Smooth muscle cell (in vitro differentiated cells): ENCODE measurements around the gene PLEKHA7. TPM values are rescaled to one million over a fixed set of nuclear protein-coding genes. Genes with fewer than 3 reads are reported as not detected.
"Not testable (repeated sequence)": the region's sequence is repeated elsewhere in the genome, so short reads cannot be mapped to it uniquely, and the experiment has no call there.

Experiments used
- DNase-seq: peaks from one replicate; lab custom pipeline; 2025; ENCODE audit not compliant: unreplicated experiment; lab: John Stamatoyannopoulos, UW
- H2AFZ ChIP-seq: fragments of 200-600 bp; sonication (generic); 2 replicates; pipeline ENCODE4 v1.6.0; 2016; ENCODE audit warnings: antibody characterized with exemption, low read depth, mild to moderate bottlenecking
- H3F3A ChIP-seq: fragments of 200-600 bp; sonication (generic); 2 replicates; pipeline ENCODE4 v1.6.0; 2017; ENCODE audit warnings: antibody characterized with exemption, low read depth
- H3K27ac ChIP-seq: fragments of 200-600 bp; sonication (generic); 2 replicates; pipeline ENCODE4 v1.5.1; 2016; ENCODE audit warnings: low read depth, mild to moderate bottlenecking
- H3K27me3 ChIP-seq: fragments of 200-600 bp; sonication (generic); 2 replicates; pipeline ENCODE4 v1.6.1; 2016; ENCODE audit warnings: low read depth, mild to moderate bottlenecking
- H3K36me3 ChIP-seq: fragments of 200-600 bp; sonication (generic); 2 replicates; pipeline ENCODE4 v1.5.1; 2016; ENCODE audit warnings: low read depth
- H3K4me1 ChIP-seq: fragments of 200-600 bp; sonication (generic); 2 replicates; pipeline ENCODE4 v1.5.1; 2016; ENCODE audit warnings: low read depth
- H3K4me2 ChIP-seq: fragments of 200-600 bp; sonication (generic); 2 replicates; pipeline ENCODE4 v1.6.0; 2016; ENCODE audit warnings: mild to moderate bottlenecking
- H3K4me3 ChIP-seq: fragments of 200-600 bp; sonication (generic); 2 replicates; pipeline ENCODE4 v1.5.1; 2016; ENCODE audit warnings: mild to moderate bottlenecking
- H3K79me2 ChIP-seq: fragments of 200-600 bp; sonication (generic); 2 replicates; pipeline ENCODE4 v1.6.0; 2016; ENCODE audit warnings: low read depth, mild to moderate bottlenecking
- H3K9ac ChIP-seq: fragments of 200-600 bp; sonication (generic); 2 replicates; pipeline ENCODE4 v1.6.0; 2016; ENCODE audit warnings: low read depth
- H3K9me3 ChIP-seq: fragments of 200-600 bp; sonication (generic); replicated peaks from 2 replicates; pipeline ENCODE4 v1.5.1; 2016; ENCODE audit warnings: low read depth
- H4K20me1 ChIP-seq: fragments of 200-600 bp; sonication (generic); 2 replicates; pipeline ENCODE4 v1.6.0; 2016; ENCODE audit warnings: low read depth
- WGBS: methylation state at CpG from one replicate; pipeline ENCODE4 v1.1.7; 2016; ENCODE audit warnings: low lambda C conversion rate; 5-methylcytosine and 5-hydroxymethylcytosine counted together
- polyA plus RNA-seq: library from polyadenylated mRNA; unstranded; fragments of >200 nt; fragmentation: Nextera tagmentation; extraction: Ambion mirVana; gene quantifications from 2 replicates; pipeline ENCODE4 v1.2.1, GENCODE V29; 2016
- total RNA-seq: library from RNA; depleted of rRNA; stranded (reverse); fragments of >200 nt; gene quantifications from 2 replicates; pipeline ENCODE4 v1.2.3, GENCODE V29; 2014
- TF ChIP-seq, protein P1 (sequence below): fragments of 200-600 bp; sonication (generic); IDR thresholded peaks from 2 replicates; pipeline ENCODE4 v1.5.1; 2017; ENCODE audit warnings: borderline replicate concordance, mild to moderate bottlenecking, antibody characterized with exemption; ENCODE audit not compliant: insufficient read depth, poor library complexity, severe bottlenecking

PLEKHA7 gene
- total and polyA plus RNA-seq, 2 experiments from 2014 or later, result 0.19 to 22.2 TPM

DNA sequence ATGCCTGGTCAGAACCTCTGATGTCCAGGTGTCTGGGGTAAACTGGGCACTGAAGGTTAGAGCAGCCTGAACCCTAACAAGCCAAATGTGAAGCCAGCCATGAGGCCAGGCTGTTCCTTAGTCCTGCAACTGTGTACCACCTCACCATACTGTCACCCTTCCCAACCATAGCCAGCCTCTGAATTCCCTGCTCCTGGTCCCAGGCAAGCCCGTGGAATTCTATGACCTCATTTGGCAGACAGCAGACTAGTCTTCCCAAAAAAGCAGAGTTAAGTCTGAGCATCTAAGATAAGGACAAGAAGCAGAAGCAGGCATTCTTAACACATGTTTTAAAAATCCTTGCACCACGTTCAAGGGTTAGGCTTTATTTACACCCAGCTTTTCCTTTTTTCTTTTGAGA lies 140.9 kb downstream of the PLEKHA7 start:
- TF ChIP-seq, protein P1, sequence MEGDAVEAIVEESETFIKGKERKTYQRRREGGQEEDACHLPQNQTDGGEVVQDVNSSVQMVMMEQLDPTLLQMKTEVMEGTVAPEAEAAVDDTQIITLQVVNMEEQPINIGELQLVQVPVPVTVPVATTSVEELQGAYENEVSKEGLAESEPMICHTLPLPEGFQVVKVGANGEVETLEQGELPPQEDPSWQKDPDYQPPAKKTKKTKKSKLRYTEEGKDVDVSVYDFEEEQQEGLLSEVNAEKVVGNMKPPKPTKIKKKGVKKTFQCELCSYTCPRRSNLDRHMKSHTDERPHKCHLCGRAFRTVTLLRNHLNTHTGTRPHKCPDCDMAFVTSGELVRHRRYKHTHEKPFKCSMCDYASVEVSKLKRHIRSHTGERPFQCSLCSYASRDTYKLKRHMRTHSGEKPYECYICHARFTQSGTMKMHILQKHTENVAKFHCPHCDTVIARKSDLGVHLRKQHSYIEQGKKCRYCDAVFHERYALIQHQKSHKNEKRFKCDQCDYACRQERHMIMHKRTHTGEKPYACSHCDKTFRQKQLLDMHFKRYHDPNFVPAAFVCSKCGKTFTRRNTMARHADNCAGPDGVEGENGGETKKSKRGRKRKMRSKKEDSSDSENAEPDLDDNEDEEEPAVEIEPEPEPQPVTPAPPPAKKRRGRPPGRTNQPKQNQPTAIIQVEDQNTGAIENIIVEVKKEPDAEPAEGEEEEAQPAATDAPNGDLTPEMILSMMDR, result no peak
- Histone ChIP-seq H3K36me3 (no peaks in the 10 kb centered on the region), H3F3A (peaks cover 21% of the 10 kb centered on the region), H3K79me2 (no peaks in the 10 kb centered on the region), H3K9ac (no peak overlapping the region), H3K9me3 (no peaks in the 10 kb centered on the region), H2AFZ (no peak overlapping the region), H4K20me1 (no peaks in the 10 kb centered on the region), H3K4me2 (peak overlapping the region; percentile 38), H3K27me3 (no peaks in the 10 kb centered on the region), H3K4me1 (peaks cover 51% of the 10 kb centered on the region), H3K27ac (peak overlapping the region; percentile 34), H3K4me3 (no peak overlapping the region)
- DNase-seq, result no peak
- WGBS, result 0% methylated on average over 2 of the region's 2 CpGs

DNA sequence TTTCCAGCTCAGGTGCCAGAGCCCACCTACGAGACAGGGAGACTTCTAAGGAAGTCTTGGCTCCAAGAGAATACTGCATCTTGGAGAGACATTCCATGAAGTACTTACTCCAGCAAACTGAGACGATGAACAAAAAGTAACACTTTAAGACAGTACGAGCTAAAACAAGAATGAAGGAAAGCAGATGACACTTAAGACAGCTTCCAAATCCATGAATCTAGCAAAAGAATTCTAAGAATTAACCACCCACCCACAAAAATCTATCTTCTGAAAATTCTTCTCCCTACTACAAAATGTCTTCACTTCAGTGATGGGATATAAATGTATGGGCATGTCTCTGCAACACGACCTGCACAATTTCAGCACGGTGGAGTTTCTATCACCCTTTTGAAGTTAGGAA lies 142.8 kb downstream of the PLEKHA7 start:
- no peaks in the 10 kb centered on the region for H3K9me3 ChIP-seq
- H3K4me3 ChIP-seq, result no peak overlapping the region
- H3K36me3 ChIP-seq, result no peaks in the 10 kb centered on the region
- 6% methylated on average over 5 of the region's 5 CpGs for WGBS
- peak overlapping the region; percentile 75 for H3K4me2 ChIP-seq
- no peaks in the 10 kb centered on the region for H4K20me1 ChIP-seq
- no peak for DNase-seq
- peaks cover 36% of the 10 kb centered on the region for H3K4me1 ChIP-seq
- H3K27me3 ChIP-seq, result no peaks in the 10 kb centered on the region
- peaks cover 9% of the 10 kb centered on the region for H3F3A ChIP-seq
- no peaks in the 10 kb centered on the region for H3K79me2 ChIP-seq
- H2AFZ ChIP-seq, result no peak overlapping the region
- H3K27ac ChIP-seq, result peak overlapping the region; percentile 64
- TF ChIP-seq, protein P1, result no peak
- no peak overlapping the region for H3K9ac ChIP-seq

DNA sequence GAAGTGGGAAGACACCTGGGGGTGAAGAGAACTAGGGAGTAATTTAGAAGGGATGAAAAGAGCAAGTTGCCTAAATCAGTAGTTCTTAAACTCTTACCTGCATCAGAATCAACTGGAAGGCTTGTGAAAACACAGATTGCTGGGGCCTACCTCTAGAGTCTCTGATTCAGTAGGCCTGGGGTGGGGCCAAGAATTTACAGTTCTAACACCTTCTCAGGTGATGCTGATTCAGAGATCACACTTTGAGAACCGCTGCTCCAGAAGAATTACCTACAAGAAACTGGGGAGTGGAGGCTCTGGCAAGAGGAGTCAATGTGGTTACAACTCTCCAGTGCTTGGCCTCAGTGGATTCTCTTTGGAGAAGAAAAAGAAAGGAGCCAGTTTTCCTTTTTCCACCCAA lies 147.1 kb downstream of the PLEKHA7 start:
- Histone ChIP-seq H3K27me3 (no peaks in the 10 kb centered on the region), H3K4me2 (no peak overlapping the region), H3K4me3 (no peak overlapping the region), H3K9ac (no peak overlapping the region), H3F3A (peaks cover 2% of the 10 kb centered on the region), H2AFZ (no peak overlapping the region), H3K36me3 (no peaks in the 10 kb centered on the region), H4K20me1 (no peaks in the 10 kb centered on the region), H3K4me1 (peaks cover 11% of the 10 kb centered on the region), H3K9me3 (no peaks in the 10 kb centered on the region), H3K79me2 (no peaks in the 10 kb centered on the region), H3K27ac (no peak overlapping the region)
- WGBS, result 76% methylated on average over 1 of the region's 1 CpG
- TF ChIP-seq, protein P1, result no peak
- no peak for DNase-seq

DNA sequence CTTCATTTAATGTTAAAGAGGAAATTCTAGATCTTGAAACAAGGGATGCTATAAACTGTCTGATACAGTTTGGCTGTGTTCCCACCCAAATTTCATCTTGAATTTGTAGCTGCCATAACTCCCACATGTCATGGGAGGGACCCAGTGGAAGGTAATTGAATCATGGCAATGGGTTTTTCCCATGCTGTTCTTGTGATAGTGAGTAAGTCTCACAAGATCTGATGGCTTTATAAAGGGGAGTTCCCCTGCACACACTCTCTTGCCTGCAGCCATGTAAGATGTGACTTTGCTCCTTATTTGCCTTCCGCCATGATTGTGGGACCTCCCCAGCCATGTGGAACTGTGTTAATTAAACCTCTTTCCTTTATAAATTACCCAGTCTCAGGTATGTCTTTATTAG lies 149.8 kb downstream of the PLEKHA7 start:
- not testable (repeated sequence) for DNase-seq, H3K4me3 ChIP-seq, H3K27ac ChIP-seq, H4K20me1 ChIP-seq, H3F3A ChIP-seq, H3K9ac ChIP-seq, H3K4me1 ChIP-seq, H3K36me3 ChIP-seq, H2AFZ ChIP-seq, H3K79me2 ChIP-seq, H3K9me3 ChIP-seq, H3K4me2 ChIP-seq, H3K27me3 ChIP-seq
- 91% methylated on average over 1 of the region's 1 CpG for WGBS
